22Rv1 (cell line): ENCODE results near the gene ZMAT5.

Experiments
- CTCF ChIP-seq: fragments of 450-650 bp; IDR thresholded peaks from 2 replicates; pipeline ENCODE4 v1.5.1; 2017; ENCODE audit warnings: mild to moderate bottlenecking
- ZFX ChIP-seq: fragments of 450-650 bp; IDR thresholded peaks from 2 replicates; pipeline ENCODE4 v1.6.1; 2017; ENCODE audit warnings: antibody characterized with exemption, borderline replicate concordance

- no peak for TF ChIP-seq CTCF
- no peak for TF ChIP-seq ZFX
Observed at GRCh38 chr22:29732883-29733282, 33.9 kb downstream of the ZMAT5 start.
